Measurements from ENCODE around the gene CAMSAP2. TPM values are rescaled to one million over a fixed set of nuclear protein-coding genes. Genes with fewer than 3 reads are reported as not detected.

Gene CAMSAP2
- total RNA-seq, 1 experiment from 2014 or later, result 40.3 TPM

GRCh38 chr1:200733907-200734306, 4.8 kb upstream of the CAMSAP2 start:
- no peak overlapping the region for H3K4me3 ChIP-seq
- BruUV-seq (replicated peaks), result no TSS peak
- CTCF ChIA-PET, result no interaction called here
- H3F3A ChIP-seq (ENCODE audit: insufficient read depth, low read depth), result peaks cover 5% of the 10 kb centered on the region; the same call in 1 of the 2 replicates
- no peaks in the 10 kb centered on the region for H3K9me2 ChIP-seq (ENCODE audit: insufficient read depth)
- intact Hi-C loops (cut with micrococcal nuclease; ENCODE audit: unreplicated experiment), result no loop called here
- H3K36me3 ChIP-seq (ENCODE audit: low read depth), result no peaks in the 10 kb centered on the region
- no peak for DNase-seq
- H3K27ac ChIP-seq, result no peak overlapping the region
- POLR2A ChIA-PET (ENCODE audit: unreplicated experiment), result no interaction called here
- no peak for TF ChIP-seq EZH2 (IDR thresholded peaks at IDR 0.05; ENCODE audit: low read depth)
- TF ChIP-seq, protein P1, sequence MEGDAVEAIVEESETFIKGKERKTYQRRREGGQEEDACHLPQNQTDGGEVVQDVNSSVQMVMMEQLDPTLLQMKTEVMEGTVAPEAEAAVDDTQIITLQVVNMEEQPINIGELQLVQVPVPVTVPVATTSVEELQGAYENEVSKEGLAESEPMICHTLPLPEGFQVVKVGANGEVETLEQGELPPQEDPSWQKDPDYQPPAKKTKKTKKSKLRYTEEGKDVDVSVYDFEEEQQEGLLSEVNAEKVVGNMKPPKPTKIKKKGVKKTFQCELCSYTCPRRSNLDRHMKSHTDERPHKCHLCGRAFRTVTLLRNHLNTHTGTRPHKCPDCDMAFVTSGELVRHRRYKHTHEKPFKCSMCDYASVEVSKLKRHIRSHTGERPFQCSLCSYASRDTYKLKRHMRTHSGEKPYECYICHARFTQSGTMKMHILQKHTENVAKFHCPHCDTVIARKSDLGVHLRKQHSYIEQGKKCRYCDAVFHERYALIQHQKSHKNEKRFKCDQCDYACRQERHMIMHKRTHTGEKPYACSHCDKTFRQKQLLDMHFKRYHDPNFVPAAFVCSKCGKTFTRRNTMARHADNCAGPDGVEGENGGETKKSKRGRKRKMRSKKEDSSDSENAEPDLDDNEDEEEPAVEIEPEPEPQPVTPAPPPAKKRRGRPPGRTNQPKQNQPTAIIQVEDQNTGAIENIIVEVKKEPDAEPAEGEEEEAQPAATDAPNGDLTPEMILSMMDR (conservative IDR thresholded peaks at IDR 0.05), result no peak
- no peaks in the 10 kb centered on the region for H3K79me2 ChIP-seq (ENCODE audit: low read depth)
- H2AFZ ChIP-seq, result no peak overlapping the region
- H3K4me2 ChIP-seq, result no peak overlapping the region
- no peaks in the 10 kb centered on the region for H3K9me3 ChIP-seq (ENCODE audit: insufficient read depth, low read depth)
- H3K4me1 ChIP-seq (replicated peaks; ENCODE audit: insufficient read depth), result peaks cover 7% of the 10 kb centered on the region
- H4K20me1 ChIP-seq (ENCODE audit: insufficient read depth), result no peaks in the 10 kb centered on the region
- no peaks in the 10 kb centered on the region for H3K27me3 ChIP-seq (ENCODE audit: insufficient read depth, low read depth)

DNA sequence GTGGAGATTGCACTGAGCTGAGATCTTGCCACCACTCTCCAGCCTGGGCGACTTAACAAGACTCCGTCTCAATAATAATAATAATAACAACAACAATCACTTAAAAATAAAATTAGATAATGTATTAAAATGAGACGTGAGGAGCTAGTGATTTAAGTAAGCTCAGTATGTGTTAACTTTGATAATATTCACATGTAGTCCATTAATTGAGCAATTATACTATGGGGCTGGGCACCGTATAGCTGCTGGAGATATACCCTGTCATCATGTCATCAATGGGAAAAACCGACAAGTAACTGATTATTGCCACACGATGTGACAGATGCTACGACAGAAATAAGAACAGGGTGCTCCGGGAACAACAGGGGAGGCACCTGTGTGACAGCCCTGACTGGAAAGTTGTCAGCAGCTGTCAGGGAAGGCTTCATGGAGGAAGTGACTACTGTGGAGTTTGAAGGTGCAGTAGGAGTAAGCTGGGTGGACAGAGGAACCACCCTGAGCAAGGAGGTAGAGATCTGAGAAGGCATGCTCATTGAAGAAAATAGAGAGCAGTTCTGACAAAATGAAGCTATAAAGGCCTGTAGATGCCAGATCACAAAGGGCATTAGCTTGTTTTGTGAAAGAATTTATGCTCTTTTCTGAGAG, 924 bp upstream of the CAMSAP2 start:
- intact Hi-C loops (cut with micrococcal nuclease; ENCODE audit: unreplicated experiment), result loop anchor here (1.0 to 2.0 kb wide), 3 partner anchors 65 to 117 kb away; partner anchors contain the start of gene KIF14
- Histone ChIP-seq H3K4me1 (replicated peaks; ENCODE audit: insufficient read depth) (peaks cover 34% of the 10 kb centered on the region), H3K36me3 (ENCODE audit: low read depth) (no peaks in the 10 kb centered on the region), H3K4me3 (peak overlapping the region; percentile 99; the same call in 1 of the 2 replicates), H3K9me2 (ENCODE audit: insufficient read depth) (no peaks in the 10 kb centered on the region), H4K20me1 (ENCODE audit: insufficient read depth) (peaks cover 18% of the 10 kb centered on the region), H3K9me3 (ENCODE audit: insufficient read depth, low read depth) (no peaks in the 10 kb centered on the region), H2AFZ (peak overlapping the region; percentile 94), H3K79me2 (ENCODE audit: low read depth) (peaks cover 32% of the 10 kb centered on the region), H3K4me2 (peak overlapping the region; percentile 81), H3K27ac (no peak overlapping the region), H3K27me3 (ENCODE audit: insufficient read depth, low read depth) (no peaks in the 10 kb centered on the region), H3F3A (ENCODE audit: insufficient read depth, low read depth) (peaks cover 5% of the 10 kb centered on the region)
- no TSS peak for BruUV-seq (replicated peaks)
- POLR2A ChIA-PET (ENCODE audit: unreplicated experiment), result no interaction called here
- CTCF ChIA-PET, result no interaction called here
- TF ChIP-seq EZH2 (IDR thresholded peaks at IDR 0.05; ENCODE audit: low read depth), result no peak
- TF ChIP-seq, protein P1 (conservative IDR thresholded peaks at IDR 0.05), result no peak
- no peak for DNase-seq

GRCh38 chr1:200738949-200739651, 407 bp downstream of the CAMSAP2 start:
- peaks cover 44% of the 10 kb centered on the region for H3K79me2 ChIP-seq (ENCODE audit: low read depth)
- H3K4me2 ChIP-seq, result peak overlapping the region; percentile 75
- peak overlapping the region; percentile 91 for H3K27ac ChIP-seq
- ChIA-PET CTCF (no interaction called here), POLR2A (ENCODE audit: unreplicated experiment) (interaction anchor here (0.5 to 0.6 kb wide), 4 partner anchors 36 to 1268 kb away, joined by 3 to 7 read pairs (median 6); no protein-coding TSS in a partner anchor)
- peak overlapping the region; percentile 99 for H3K4me3 ChIP-seq
- H3K9me2 ChIP-seq (ENCODE audit: insufficient read depth), result no peaks in the 10 kb centered on the region
- peaks cover 5% of the 10 kb centered on the region for H3F3A ChIP-seq (ENCODE audit: insufficient read depth, low read depth)
- no peaks in the 10 kb centered on the region for H3K36me3 ChIP-seq (ENCODE audit: low read depth)
- H3K27me3 ChIP-seq (ENCODE audit: insufficient read depth, low read depth), result no peaks in the 10 kb centered on the region
- H3K4me1 ChIP-seq (replicated peaks; ENCODE audit: insufficient read depth), result peaks cover 40% of the 10 kb centered on the region
- peak overlapping the region; percentile 93; the same call in 1 of the 2 replicates for H2AFZ ChIP-seq
- DNase-seq, result peak; percentile 36 to 72
- H4K20me1 ChIP-seq (ENCODE audit: insufficient read depth), result peaks cover 18% of the 10 kb centered on the region
- no TSS peak for BruUV-seq (replicated peaks)
- intact Hi-C loops (cut with micrococcal nuclease; ENCODE audit: unreplicated experiment), result loop anchor here (1.0 to 2.0 kb wide), 4 partner anchors 64 to 118 kb away; partner anchors contain the start of gene KIF14
- TF ChIP-seq, protein P1 (conservative IDR thresholded peaks at IDR 0.05), result no peak
- no peak for TF ChIP-seq EZH2 (IDR thresholded peaks at IDR 0.05; ENCODE audit: low read depth)
- H3K9me3 ChIP-seq (ENCODE audit: insufficient read depth, low read depth), result no peaks in the 10 kb centered on the region
